IPS DF 4.7 (cell line): ENCODE measurements around the gene DGKH.
"Not testable (repeated sequence)": the region's sequence is repeated elsewhere in the genome, so short reads cannot be mapped to it uniquely, and the experiment has no call there.

Experiments used
- DNase-seq: peaks from one replicate; pipeline ENCODE4 v3.0.0-alpha.2; 2013; ENCODE audit warnings: low spot score; ENCODE audit errors: extremely low read depth

The DGKH gene

GRCh38 chr13:42221121-42221765 is 172.8 kb downstream of the DGKH start:
- DNase-seq, result no peak

GRCh38 chr13:42223681-42224080 is 175.2 kb downstream of the DGKH start:
- no peak for DNase-seq

- DNase-seq, result no peak
Observed at GRCh38 chr13:42225051-42225450, 176.6 kb downstream of the DGKH start.

GRCh38 chr13:42226759-42227158 is 178.3 kb downstream of the DGKH start:
- DNase-seq, result not testable (repeated sequence)

DNA sequence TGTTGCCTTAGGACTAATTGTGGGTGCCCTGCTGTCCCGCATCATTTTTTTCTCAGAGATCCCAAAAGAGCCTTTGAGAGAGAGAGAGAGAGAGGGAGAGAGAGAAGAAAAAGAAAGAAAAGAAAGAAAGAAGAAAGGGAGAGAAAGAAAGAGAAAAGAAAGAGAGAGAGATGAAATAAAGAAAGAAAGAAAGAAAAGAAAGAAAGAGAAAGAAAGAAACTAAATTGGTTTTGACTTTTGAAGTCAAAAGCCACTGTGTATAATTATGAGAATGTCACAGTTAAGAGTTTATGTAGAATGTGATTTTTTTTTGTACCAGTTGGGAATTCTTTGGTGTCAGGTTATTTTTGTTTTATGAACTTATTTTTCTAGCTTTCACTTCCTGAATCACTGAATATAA is 180.1 kb downstream of the DGKH start:
- no peak for DNase-seq

DNA sequence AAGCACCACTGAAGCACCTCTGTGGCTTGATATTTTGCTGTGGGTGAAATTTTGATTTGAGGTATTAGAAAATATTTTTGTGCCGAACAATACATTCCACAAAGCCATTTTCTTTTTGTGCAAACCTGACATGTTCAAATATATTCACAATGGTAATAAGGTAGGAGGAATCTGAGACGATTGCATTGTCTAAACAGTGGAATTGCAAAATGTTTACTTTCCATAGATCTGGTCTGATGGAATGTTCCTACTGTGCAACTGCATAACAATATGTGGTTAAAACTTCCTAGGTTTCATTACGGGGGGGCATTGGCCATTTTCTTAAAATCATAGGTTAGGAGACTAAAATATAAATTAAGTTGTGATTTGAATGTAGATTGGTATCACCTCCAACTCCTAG is 180.8 kb downstream of the DGKH start:
- no peak for DNase-seq

DNA sequence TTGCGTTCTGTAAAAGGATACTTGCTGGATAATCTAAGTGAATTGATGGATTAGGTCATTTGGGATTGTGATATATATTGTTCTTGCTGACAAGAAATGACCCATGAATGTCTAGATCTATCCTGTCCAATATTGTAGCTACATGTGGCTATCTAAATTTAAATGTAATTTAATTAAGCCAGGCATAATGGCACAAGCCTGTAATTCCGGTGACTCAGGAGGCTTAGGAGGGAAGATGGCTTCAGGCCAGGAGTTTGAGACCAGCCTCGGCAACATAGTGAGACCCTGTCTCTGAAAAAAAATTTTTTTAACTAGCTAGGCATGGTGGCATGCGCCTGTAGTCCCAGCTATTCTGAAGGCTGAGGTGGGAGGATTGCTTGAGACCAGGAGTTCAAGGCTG is 184.2 kb downstream of the DGKH start:
- no peak for DNase-seq

GRCh38 chr13:42233726-42234125 is 185.3 kb downstream of the DGKH start:
- DNase-seq, result no peak

DNA sequence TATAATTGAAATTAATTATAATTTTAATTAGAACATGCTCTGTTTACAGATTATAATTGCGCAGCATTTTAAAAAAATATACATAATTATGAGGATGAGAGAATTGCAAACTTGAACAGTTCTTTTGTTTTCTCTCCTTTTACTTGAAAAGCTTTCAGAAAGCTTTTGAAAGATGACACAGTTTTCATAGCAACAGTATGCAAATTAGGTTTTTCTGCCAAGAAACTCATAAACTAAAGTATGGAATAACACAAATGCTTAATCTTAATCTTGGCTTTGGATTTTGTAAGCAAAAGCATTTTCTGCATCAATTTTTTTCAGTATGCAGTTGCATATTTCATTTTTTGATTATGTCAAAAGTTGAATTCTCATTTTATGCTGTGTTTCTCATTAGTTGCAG is 190.7 kb downstream of the DGKH start:
- no peak for DNase-seq

DNA sequence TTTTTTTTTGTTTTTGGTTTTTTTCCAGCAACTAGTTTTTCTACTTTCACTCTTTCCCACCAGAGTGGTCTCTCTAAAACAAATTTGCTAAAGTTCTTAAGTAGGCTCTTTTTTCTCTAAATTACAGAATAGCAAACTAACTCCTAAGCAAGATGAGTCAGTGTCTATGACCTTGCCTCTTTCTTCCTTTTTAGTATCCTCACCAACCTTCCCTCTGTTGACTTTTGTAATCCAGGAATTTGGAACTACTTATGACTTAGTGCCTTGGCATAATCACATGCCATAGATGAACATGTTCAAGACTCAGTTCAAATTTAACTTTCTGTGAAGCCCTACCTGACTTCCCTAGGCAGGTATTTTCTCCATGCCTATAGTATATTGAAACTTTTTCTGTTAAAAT is 191.2 kb downstream of the DGKH start:
- DNase-seq, result no peak

DNA sequence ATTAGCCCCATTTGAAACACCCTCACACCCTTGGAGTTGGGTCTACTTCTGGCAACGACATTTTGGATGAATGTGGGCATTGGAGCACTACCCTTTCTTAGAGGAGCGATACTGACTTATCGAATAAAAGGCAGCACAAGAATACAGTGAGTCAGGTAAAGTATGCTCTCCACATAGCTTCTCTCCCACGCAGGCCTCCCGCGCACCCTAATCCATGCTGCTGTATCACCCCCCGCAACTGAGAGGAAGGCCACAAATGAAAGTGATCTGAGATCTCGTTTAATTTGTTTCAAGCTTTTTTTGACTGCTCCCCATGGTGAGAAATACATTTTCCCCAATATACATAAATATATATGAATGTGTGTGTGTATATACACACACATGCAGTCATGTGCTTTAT is 198.1 kb downstream of the DGKH start:
- no peak for DNase-seq

GRCh38 chr13:42247883-42248282 is 199.4 kb downstream of the DGKH start:
- no peak for DNase-seq

GRCh38 chr13:42255886-42256285 is 207.4 kb downstream of the DGKH start:
- DNase-seq, result no peak

DNA sequence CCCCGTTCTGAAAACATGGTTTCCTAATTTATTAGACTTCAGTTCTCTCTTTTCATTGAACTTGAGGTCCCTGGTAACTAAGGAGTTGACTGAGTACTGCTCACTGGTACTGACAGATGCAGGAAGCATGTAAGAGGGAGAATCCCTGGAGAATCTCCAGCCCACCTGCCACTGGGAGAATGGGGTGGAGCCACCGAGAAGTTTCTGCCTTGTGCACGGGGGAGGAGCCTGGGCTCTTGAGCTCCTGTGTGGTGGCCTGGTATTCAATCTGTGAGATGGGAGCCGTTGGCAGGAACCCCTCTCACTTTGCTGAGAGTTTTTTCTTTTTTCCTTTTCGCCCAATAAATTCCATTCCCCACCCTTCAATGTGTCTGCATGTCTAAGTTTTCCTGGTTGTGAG is 210.3 kb downstream of the DGKH start:
- no peak for DNase-seq

DNA sequence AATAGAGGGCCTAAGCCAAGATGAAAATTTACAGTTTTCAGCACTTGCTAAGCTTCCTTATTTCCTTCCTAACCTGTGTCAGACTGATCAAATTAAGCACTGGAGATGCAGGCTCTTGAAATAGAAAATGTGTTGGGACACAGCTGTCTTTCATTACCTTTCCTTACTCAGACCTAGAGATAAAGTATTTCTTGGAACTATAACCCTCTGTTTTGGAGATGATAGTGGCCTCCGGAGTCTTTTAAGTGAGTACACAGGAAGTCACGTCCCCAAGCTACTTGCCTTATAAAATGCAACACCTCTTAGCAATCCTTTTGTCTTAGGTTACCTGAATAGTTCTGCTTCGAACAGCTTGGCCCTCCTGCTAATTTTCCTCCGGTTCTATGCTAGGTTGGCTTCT is 211.1 kb downstream of the DGKH start:
- DNase-seq, result no peak

- no peak for DNase-seq
Observed at GRCh38 chr13:42260903-42261654, 212.6 kb downstream of the DGKH start.

- DNase-seq, result no peak
Observed at GRCh38 chr13:42266473-42266872, 218.0 kb downstream of the DGKH start.

- no peak for DNase-seq
Observed at GRCh38 chr13:42270160-42270856, 221.9 kb downstream of the DGKH start.

DNA sequence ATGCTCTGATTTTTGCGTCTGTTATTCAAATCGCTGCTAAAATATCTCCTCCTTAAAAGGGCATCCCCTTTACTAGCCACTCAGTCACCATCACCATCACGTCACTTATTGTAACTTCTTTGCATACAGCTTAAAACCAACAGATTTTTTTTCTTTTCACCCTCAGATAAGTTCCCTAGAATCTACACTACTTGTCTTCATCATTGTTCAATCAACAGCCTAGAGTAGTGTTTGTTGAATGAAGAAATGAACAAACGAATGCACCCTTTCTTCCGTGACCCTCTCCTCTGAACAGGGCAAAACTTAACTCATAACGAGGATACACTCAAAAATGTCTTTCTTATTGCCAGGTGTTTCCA is 222.4 kb downstream of the DGKH start:
- no peak for DNase-seq

GRCh38 chr13:42271337-42272114 is 223.1 kb downstream of the DGKH start:
- peak; percentile 87 for DNase-seq

GRCh38 chr13:42272115-42272803 is 223.8 kb downstream of the DGKH start, which contains the start of gene AKAP11:
TSS of gene AKAP11 (plus strand) at chr13:42272152. CDS start at chr13:42286349, 14,197 bp downstream.
- no peak for DNase-seq
